Thymus (tissue), 11 donors: Measurements from ENCODE around the gene GGTLC3. TPM values are rescaled to one million over a fixed set of nuclear protein-coding genes. Genes with fewer than 3 reads are reported as not detected.
"Not testable (repeated sequence)": the region's sequence is repeated elsewhere in the genome, so short reads cannot be mapped to it uniquely, and the experiment has no call there.

ENCODE experiments used
- DNase-seq, 9 donors: peaks; one replicate each; pipeline ENCODE4 v3.0.0-alpha.2; 2013; ENCODE audit warnings: low spot score in 9 of 9, low read depth in 6 of 9, missing footprints in 1 of 9
- H3K27ac ChIP-seq, 2 donors: one replicate each; pipeline ENCODE4 v1.5.1; 2013; ENCODE audit warnings: control low read depth in 1 of 2, low read depth in 1 of 2, low read length in 1 of 2, mild to moderate bottlenecking in 1 of 2, moderate library complexity in 1 of 2
- H3K27me3 ChIP-seq, 2 donors: one replicate each; pipeline ENCODE4 v1.5.1; 2013; ENCODE audit warnings: low read length in 1 of 2; ENCODE audit not compliant: control insufficient read depth in 2 of 2, insufficient read depth in 1 of 2
- H3K36me3 ChIP-seq, 2 donors: one replicate each; pipeline ENCODE4 v1.5.1; 2013; ENCODE audit warnings: low read length in 1 of 2, mild to moderate bottlenecking in 1 of 2, moderate library complexity in 1 of 2; ENCODE audit not compliant: control insufficient read depth in 2 of 2, insufficient read depth in 2 of 2
- H3K4me1 ChIP-seq, 2 donors: one replicate each; pipeline ENCODE4 v1.5.1; 2013; ENCODE audit warnings: low read length in 2 of 2; ENCODE audit not compliant: control insufficient read depth in 2 of 2, insufficient read depth in 2 of 2
- H3K4me3 ChIP-seq, 2 donors: one replicate each; pipeline ENCODE4 v1.5.1; 2013; ENCODE audit warnings: low read length in 2 of 2, control low read depth in 1 of 2, mild to moderate bottlenecking in 1 of 2
- H3K9me3 ChIP-seq, 2 donors: one replicate each; pipeline ENCODE4 v1.5.1; 2013; ENCODE audit warnings: low read length in 1 of 2, mild to moderate bottlenecking in 1 of 2; ENCODE audit not compliant: control insufficient read depth in 2 of 2, insufficient read depth in 1 of 2
- WGBS: extraction: QIAGEN DNeasy Blood & Tissue Kit; methylation state at CpG from one replicate; pipeline ENCODE4 v1.1.7; 2013; 5-methylcytosine and 5-hydroxymethylcytosine counted together
- polyA plus RNA-seq: library from polyadenylated mRNA; stranded (reverse); fragments of 200-250 nt; gene quantifications from one replicate; pipeline ENCODE4 v1.2.3, GENCODE V29; 2013
- total RNA-seq: library from RNA; stranded (reverse); fragments of 120-200 nt; gene quantifications from one replicate; pipeline ENCODE4 v1.2.4, GENCODE V29; 2013
- donor health status: healthy.

The GGTLC3 gene
- total and polyA plus RNA-seq, 2 donors: 0.07 TPM; not detected in 1

DNA sequence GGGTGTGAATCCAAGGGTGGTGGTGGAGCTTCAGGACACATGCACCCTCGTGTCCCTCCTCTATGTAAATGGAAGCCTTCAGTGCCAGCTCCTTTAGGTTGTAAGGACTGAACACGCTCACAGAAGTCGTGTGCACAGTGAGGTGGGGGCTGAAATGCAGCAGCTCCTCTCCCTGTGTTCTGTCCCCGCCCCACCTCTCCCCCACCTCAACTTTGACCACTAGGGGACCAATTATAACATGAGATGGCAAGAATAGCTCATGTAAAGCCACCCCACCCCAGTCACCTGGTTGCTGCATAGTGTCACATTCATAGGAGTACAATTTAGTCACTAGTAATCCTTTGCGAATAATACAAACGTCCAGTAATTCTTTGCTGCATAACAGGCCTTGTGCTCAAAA lies 4.8 kb upstream of the GGTLC3 start:
- not testable (repeated sequence) for DNase-seq, H3K27ac ChIP-seq, H3K4me3 ChIP-seq, H3K9me3 ChIP-seq, H3K4me1 ChIP-seq, H3K27me3 ChIP-seq, H3K36me3 ChIP-seq
- no CpG with 5 or more reads among the region's 6 CpGs for WGBS

GRCh38 chr22:18513454-18513853 lies 4.5 kb downstream of the GGTLC3 start:
- H3K27me3 ChIP-seq, DNase-seq: not testable (repeated sequence)
- 81% methylated on average over 5 of the region's 10 CpGs for WGBS

GRCh38 chr22:18512378-18512777 lies 5.6 kb downstream of the GGTLC3 start:
- H3K36me3 ChIP-seq, H3K9me3 ChIP-seq, H3K27me3 ChIP-seq, H3K4me3 ChIP-seq, DNase-seq, H3K27ac ChIP-seq, H3K4me1 ChIP-seq: not testable (repeated sequence)
- 74% methylated on average over 6 of the region's 10 CpGs for WGBS

More at GRCh38 chr22:18513454-18513853, 4.5 kb downstream of the GGTLC3 start:
- H3K4me1 ChIP-seq, H3K27ac ChIP-seq, H3K9me3 ChIP-seq, H3K4me3 ChIP-seq, H3K36me3 ChIP-seq: not testable (repeated sequence)

- H3K36me3 ChIP-seq, H3K4me3 ChIP-seq, H3K27me3 ChIP-seq, DNase-seq, H3K27ac ChIP-seq, H3K4me1 ChIP-seq, H3K9me3 ChIP-seq: not testable (repeated sequence)
- no CpG with 5 or more reads among the region's 6 CpGs for WGBS
Observed at GRCh38 chr22:18511327-18511726, 6.6 kb downstream of the GGTLC3 start.

GRCh38 chr22:18496227-18496626 lies 21.7 kb downstream of the GGTLC3 start:
- not testable (repeated sequence) for DNase-seq, H3K27ac ChIP-seq, H3K36me3 ChIP-seq, H3K4me3 ChIP-seq, H3K4me1 ChIP-seq, H3K27me3 ChIP-seq, H3K9me3 ChIP-seq
- no CpG with 5 or more reads among the region's 3 CpGs for WGBS

Other genes starting within 250 kb of the GGTLC3 start
- 1.2 TPM for gene TMEM191B, start 9.6 kb upstream of the GGTLC3 start, total RNA-seq
- 2.0 TPM for gene TMEM191B, start 9.6 kb upstream of the GGTLC3 start, polyA plus RNA-seq
- gene RIMBP3, start 93.8 kb upstream of the GGTLC3 start, total RNA-seq: 1.6 TPM
- gene RIMBP3, start 93.8 kb upstream of the GGTLC3 start, polyA plus RNA-seq: 0.52 TPM